Measurements from ENCODE around the gene ACADSB.

- TF ChIP-seq, protein P1, sequence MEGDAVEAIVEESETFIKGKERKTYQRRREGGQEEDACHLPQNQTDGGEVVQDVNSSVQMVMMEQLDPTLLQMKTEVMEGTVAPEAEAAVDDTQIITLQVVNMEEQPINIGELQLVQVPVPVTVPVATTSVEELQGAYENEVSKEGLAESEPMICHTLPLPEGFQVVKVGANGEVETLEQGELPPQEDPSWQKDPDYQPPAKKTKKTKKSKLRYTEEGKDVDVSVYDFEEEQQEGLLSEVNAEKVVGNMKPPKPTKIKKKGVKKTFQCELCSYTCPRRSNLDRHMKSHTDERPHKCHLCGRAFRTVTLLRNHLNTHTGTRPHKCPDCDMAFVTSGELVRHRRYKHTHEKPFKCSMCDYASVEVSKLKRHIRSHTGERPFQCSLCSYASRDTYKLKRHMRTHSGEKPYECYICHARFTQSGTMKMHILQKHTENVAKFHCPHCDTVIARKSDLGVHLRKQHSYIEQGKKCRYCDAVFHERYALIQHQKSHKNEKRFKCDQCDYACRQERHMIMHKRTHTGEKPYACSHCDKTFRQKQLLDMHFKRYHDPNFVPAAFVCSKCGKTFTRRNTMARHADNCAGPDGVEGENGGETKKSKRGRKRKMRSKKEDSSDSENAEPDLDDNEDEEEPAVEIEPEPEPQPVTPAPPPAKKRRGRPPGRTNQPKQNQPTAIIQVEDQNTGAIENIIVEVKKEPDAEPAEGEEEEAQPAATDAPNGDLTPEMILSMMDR (IDR thresholded peaks at IDR 0.05; ENCODE audit: low read length), result no peak
- no peak for TF ChIP-seq EZH2 (IDR thresholded peaks at IDR 0.05; ENCODE audit: borderline replicate concordance, low read length)
These were observed 10.5 kb downstream of the ACADSB start for GRCh38 chr10:123019264-123019663.
